ENCODE measurements around the gene IER5L.

The IER5L gene

DNA sequence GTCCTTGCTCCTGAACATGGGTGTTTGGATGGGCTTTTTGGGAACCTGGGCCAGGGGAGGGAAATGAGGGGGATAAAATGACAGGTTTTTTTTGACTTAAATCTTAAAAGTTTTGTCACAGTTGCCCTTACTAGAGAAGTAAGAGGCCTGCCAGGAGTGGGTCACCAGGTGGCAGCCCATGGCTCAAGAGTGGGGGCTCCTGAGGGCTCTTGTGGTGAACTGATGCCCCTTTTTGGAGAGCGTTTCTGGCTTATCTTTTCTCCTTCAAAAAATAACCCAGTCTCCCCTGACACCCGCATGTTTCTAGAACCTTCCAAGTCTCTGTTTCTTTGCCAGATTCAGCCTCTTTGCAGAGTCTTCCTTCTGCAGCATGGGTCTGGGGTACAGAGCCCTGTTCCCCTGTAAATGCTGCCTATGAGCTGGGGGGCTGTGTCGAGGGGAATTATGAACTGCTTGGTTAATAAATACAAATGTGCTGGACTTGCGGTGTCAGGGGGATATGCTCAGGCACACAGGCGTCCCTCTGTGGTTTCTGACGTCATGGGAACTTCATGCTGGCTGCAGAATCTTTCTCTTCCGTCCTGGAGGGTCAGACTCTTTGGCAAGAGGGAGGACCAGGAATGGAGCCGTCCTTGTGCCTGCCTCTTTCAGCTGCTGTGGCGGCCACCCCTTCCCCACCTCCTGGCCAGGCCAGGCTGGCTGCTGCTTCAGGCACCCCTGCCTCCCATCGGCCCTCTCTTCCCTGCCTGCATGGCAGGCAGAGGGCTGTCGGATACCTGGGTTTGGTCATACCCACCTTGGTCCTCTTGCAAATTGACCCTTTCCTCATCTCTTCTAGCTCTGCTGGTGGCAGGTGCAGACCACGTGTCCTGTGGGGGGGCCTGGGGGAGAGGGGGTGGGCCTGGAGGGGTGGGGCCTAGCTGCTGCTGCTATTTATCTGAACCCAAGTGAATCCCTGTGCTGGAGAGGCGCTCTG lies 36.7 kb downstream of the IER5L start:
- Histone ChIP-seq H3K27me3 (ENCODE audit: insufficient read depth, low read length) (no peaks in the 10 kb centered on the region), H3K9me2 (ENCODE audit: low read depth, low read length) (no peaks in the 10 kb centered on the region), H3K4me1 (ENCODE audit: insufficient read depth, low read length, severe bottlenecking) (peaks cover 44% of the 10 kb centered on the region), H4K20me1 (ENCODE audit: insufficient read depth, low read length) (no peaks in the 10 kb centered on the region), H3K4me3 (ENCODE audit: low read depth, low read length, poor library complexity, severe bottlenecking) (peak overlapping the region; percentile 35), H3F3A (ENCODE audit: insufficient read depth, low read length) (peaks cover 5% of the 10 kb centered on the region; the same call in 1 of the 2 replicates), H3K9ac (ENCODE audit: low read length) (peak overlapping the region; percentile 57), H3K79me2 (ENCODE audit: insufficient read depth, low read length) (no peaks in the 10 kb centered on the region), H3K36me3 (ENCODE audit: insufficient read depth, low read length) (peaks cover 34% of the 10 kb centered on the region), H3K27ac (ENCODE audit: low read depth, low read length, poor library complexity, severe bottlenecking) (peak overlapping the region; percentile 97), H3K9me3 (ENCODE audit: low read length) (no peaks in the 10 kb centered on the region), H3K4me2 (ENCODE audit: low read length) (peak overlapping the region; percentile 57), H2AFZ (ENCODE audit: low read length) (no peak overlapping the region)
- TF ChIP-seq, protein P1, sequence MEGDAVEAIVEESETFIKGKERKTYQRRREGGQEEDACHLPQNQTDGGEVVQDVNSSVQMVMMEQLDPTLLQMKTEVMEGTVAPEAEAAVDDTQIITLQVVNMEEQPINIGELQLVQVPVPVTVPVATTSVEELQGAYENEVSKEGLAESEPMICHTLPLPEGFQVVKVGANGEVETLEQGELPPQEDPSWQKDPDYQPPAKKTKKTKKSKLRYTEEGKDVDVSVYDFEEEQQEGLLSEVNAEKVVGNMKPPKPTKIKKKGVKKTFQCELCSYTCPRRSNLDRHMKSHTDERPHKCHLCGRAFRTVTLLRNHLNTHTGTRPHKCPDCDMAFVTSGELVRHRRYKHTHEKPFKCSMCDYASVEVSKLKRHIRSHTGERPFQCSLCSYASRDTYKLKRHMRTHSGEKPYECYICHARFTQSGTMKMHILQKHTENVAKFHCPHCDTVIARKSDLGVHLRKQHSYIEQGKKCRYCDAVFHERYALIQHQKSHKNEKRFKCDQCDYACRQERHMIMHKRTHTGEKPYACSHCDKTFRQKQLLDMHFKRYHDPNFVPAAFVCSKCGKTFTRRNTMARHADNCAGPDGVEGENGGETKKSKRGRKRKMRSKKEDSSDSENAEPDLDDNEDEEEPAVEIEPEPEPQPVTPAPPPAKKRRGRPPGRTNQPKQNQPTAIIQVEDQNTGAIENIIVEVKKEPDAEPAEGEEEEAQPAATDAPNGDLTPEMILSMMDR (IDR thresholded peaks at IDR 0.05; ENCODE audit: low read length), result no peak
- TF ChIP-seq EZH2 (IDR thresholded peaks at IDR 0.05; ENCODE audit: borderline replicate concordance, low read length), result no peak

DNA sequence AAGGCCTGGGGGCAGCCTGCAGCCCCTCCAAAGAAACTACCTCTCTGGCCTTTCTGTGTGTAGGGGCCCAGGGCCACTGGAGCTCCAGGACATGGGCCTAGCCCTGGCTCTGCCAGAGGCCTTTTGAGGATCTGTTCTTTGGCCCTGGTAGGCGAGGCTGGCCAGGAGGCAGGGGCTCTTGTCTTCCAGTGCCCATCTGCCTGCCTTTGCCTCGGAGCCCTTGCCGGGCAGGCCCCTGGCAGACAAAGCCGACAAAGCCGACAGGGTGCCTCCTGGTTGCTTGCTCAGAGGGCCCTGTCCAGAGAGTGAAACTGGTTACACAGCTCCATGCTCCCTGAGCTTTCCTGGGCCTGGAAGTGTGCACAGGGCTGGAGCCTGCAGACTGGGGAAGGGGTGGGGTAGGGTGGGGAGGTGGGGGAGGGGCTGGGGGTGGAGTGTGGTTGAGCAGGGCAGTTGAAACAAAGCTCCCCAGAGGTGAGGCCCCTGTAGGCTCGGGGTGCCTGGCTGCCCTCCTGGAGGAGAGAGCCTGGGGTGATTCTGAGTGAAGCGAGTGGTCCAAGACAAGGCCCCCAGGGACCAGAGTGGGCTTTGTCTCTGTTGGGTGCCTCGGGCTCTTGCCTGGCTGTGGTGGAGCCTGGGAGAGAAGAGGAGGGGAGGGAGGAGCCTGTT lies 37.5 kb downstream of the IER5L start:
- peaks cover 44% of the 10 kb centered on the region for H3K4me1 ChIP-seq (ENCODE audit: insufficient read depth, low read length, severe bottlenecking)
- TF ChIP-seq, protein P1 (IDR thresholded peaks at IDR 0.05; ENCODE audit: low read length), result no peak
- no peak for TF ChIP-seq EZH2 (IDR thresholded peaks at IDR 0.05; ENCODE audit: borderline replicate concordance, low read length)
- H3K4me2 ChIP-seq (ENCODE audit: low read length), result peak overlapping the region; percentile 76
- no peaks in the 10 kb centered on the region for H3K79me2 ChIP-seq (ENCODE audit: insufficient read depth, low read length)
- no peaks in the 10 kb centered on the region for H3K9me3 ChIP-seq (ENCODE audit: low read length)
- H3K9ac ChIP-seq (ENCODE audit: low read length), result peak overlapping the region; percentile 84
- H3K27ac ChIP-seq (ENCODE audit: low read depth, low read length, poor library complexity, severe bottlenecking), result peak overlapping the region; percentile 97
- peaks cover 5% of the 10 kb centered on the region; the same call in 1 of the 2 replicates for H3F3A ChIP-seq (ENCODE audit: insufficient read depth, low read length)
- H4K20me1 ChIP-seq (ENCODE audit: insufficient read depth, low read length), result no peaks in the 10 kb centered on the region
- peaks cover 38% of the 10 kb centered on the region for H3K36me3 ChIP-seq (ENCODE audit: insufficient read depth, low read length)
- H2AFZ ChIP-seq (ENCODE audit: low read length), result no peak overlapping the region
- no peaks in the 10 kb centered on the region for H3K9me2 ChIP-seq (ENCODE audit: low read depth, low read length)
- H3K27me3 ChIP-seq (ENCODE audit: insufficient read depth, low read length), result no peaks in the 10 kb centered on the region
- H3K4me3 ChIP-seq (ENCODE audit: low read depth, low read length, poor library complexity, severe bottlenecking), result peak overlapping the region; percentile 49

DNA sequence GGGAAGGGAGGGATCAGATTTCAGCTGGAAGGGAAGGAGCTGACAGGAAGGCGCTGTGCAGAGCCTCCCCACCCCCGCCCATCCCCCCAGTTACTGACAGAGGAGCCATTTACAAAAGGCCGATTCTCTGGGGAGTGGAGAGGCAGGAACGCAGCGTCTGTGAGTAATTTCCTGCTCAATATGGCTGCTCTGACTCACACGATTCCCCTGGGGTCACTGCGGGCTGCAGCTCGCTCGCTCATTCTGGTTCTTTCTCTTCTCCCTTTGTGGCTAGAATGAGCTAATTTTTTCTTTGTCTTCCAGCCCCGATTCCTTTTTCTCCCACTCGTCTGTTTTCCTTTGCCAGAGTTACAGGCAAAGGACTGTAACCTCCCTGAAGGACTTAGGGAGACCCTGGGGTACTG lies 38.1 kb downstream of the IER5L start:
- Histone ChIP-seq H3K9ac (ENCODE audit: low read length) (peak overlapping the region; percentile 84), H3K4me3 (ENCODE audit: low read depth, low read length, poor library complexity, severe bottlenecking) (peak overlapping the region; percentile 49), H3K9me3 (ENCODE audit: low read length) (no peaks in the 10 kb centered on the region), H3K4me2 (ENCODE audit: low read length) (peak overlapping the region; percentile 76), H3K79me2 (ENCODE audit: insufficient read depth, low read length) (no peaks in the 10 kb centered on the region), H3K36me3 (ENCODE audit: insufficient read depth, low read length) (peaks cover 41% of the 10 kb centered on the region), H3F3A (ENCODE audit: insufficient read depth, low read length) (peaks cover 5% of the 10 kb centered on the region; the same call in 1 of the 2 replicates), H3K9me2 (ENCODE audit: low read depth, low read length) (no peaks in the 10 kb centered on the region), H3K27me3 (ENCODE audit: insufficient read depth, low read length) (no peaks in the 10 kb centered on the region), H4K20me1 (ENCODE audit: insufficient read depth, low read length) (no peaks in the 10 kb centered on the region), H2AFZ (ENCODE audit: low read length) (no peak overlapping the region), H3K27ac (ENCODE audit: low read depth, low read length, poor library complexity, severe bottlenecking) (peak overlapping the region; percentile 97), H3K4me1 (ENCODE audit: insufficient read depth, low read length, severe bottlenecking) (peaks cover 44% of the 10 kb centered on the region)
- TF ChIP-seq EZH2 (IDR thresholded peaks at IDR 0.05; ENCODE audit: borderline replicate concordance, low read length), result no peak
- TF ChIP-seq, protein P1 (IDR thresholded peaks at IDR 0.05; ENCODE audit: low read length), result no peak
